Lung (tissue), 12 donors: ENCODE results near the gene SLC9C1. TPM values are rescaled to one million over a fixed set of nuclear protein-coding genes. Genes with fewer than 3 reads are reported as not detected.

Experiments used
- ATAC-seq: fragments of 200-7000 bp; cut with Tn5 transposase; one replicate; pipeline ENCODE4 v1.9.1; 2020; ENCODE audit warnings: moderate number of reproducible peaks; ENCODE audit not compliant: insufficient read depth, low FRiP score
- DNase-seq, 3 donors: peaks; one replicate each; pipeline ENCODE4 v3.0.0-alpha.2; 2013 to 2017
- H3K27ac ChIP-seq, 2 donors: one replicate each; pipeline ENCODE4 v1.5.1; 2013; ENCODE audit warnings: mild to moderate bottlenecking in 2 of 2, moderate library complexity in 2 of 2, control low read depth in 1 of 2, inconsistent platforms in 1 of 2, low read depth in 1 of 2, low read length in 1 of 2
- H3K27me3 ChIP-seq, 3 donors: one replicate each; pipeline ENCODE4 v1.5.1; 2013; ENCODE audit warnings: low read length in 2 of 3; ENCODE audit not compliant: control insufficient read depth in 3 of 3, insufficient read depth in 3 of 3
- H3K36me3 ChIP-seq, 4 donors: one replicate each; pipeline ENCODE4 v1.5.1; 2013; ENCODE audit warnings: low read length in 4 of 4, mild to moderate bottlenecking in 1 of 4, moderate library complexity in 1 of 4; ENCODE audit not compliant: control insufficient read depth in 4 of 4, insufficient read depth in 4 of 4
- H3K4me1 ChIP-seq, 5 donors: one replicate each; pipeline ENCODE4 v1.5.1; 2013; ENCODE audit warnings: low read length in 5 of 5, mild to moderate bottlenecking in 2 of 5, moderate library complexity in 1 of 5; ENCODE audit not compliant: control insufficient read depth in 5 of 5, insufficient read depth in 5 of 5
- H3K4me3 ChIP-seq: one replicate; pipeline ENCODE4 v1.5.1; 2013; ENCODE audit warnings: mild to moderate bottlenecking, control low read depth, moderate library complexity
- H3K9ac ChIP-seq, 2 donors: one replicate each; pipeline ENCODE4 v1.5.1; 2013; ENCODE audit warnings: low read length in 2 of 2, control low read depth in 1 of 2; ENCODE audit not compliant: insufficient read depth in 1 of 2
- H3K9me3 ChIP-seq, 4 donors: one replicate each; pipeline ENCODE4 v1.5.1; 2013; ENCODE audit warnings: low read length in 3 of 4, mild to moderate bottlenecking in 1 of 4, moderate library complexity in 1 of 4; ENCODE audit not compliant: control insufficient read depth in 4 of 4, insufficient read depth in 3 of 4
- WGBS, 2 donors: extraction: QIAGEN DNeasy Blood & Tissue Kit; methylation state at CpG; one replicate each; pipeline ENCODE4 v1.1.7; 2013; 5-methylcytosine and 5-hydroxymethylcytosine counted together
- polyA plus RNA-seq, 2 donors: library from polyadenylated mRNA; stranded (reverse); fragments of 200-250 nt; gene quantifications; one replicate each; pipeline ENCODE4 v1.2.1, GENCODE V29; 2013
- total RNA-seq, 2 donors: library from RNA; depleted of rRNA in 1 of 2; stranded (reverse); fragments of >200 nt in 1 of 2; gene quantifications; one replicate each; pipeline ENCODE4 v1.2.1, GENCODE V29; 2014 to 2021
- TF ChIP-seq, protein P1 (sequence below): IDR thresholded peaks from 2 replicates; pipeline ENCODE4 v1.5.1; 2012; ENCODE audit warnings: mild to moderate bottlenecking; ENCODE audit errors: control extremely low read depth, extremely low read depth
- donor health status: control.
- donor health status: control.
- donor health status: Bipolar disorder and iron deficiency.
- donor health status: healthy.
- donor health status: DM: yes; HTN: yes; CAD: no.

SLC9C1 gene
- total and polyA plus RNA-seq, 4 donors: 0.12 to 0.28 TPM; not detected in 2

DNA sequence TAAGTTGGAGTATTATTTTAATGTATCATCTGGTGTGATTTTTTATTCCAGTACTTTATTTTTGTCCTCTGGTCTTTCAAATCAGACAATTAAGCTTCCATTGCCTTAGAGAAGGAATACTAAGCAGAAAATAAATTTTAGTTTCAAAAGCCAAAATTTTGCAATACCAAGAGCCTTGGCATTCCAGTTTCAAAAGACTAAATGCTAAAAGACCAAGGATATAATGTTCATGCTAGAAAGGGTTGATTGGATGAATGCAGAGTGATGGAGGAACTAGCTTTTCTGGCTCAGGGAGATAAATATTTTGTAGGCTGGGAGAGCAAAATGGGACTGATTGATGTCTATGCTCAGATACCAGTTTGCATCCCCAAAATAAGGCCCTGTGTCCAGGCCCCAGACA lies 45.1 kb upstream of the SLC9C1 start:
- no peak for ATAC-seq
- DNase-seq: no peak
- no peak overlapping the region for H3K4me3 ChIP-seq
- no peaks in the 10 kb centered on the region for H3K27me3 ChIP-seq
- peaks cover 0 to 2% (median under 1%) of the 10 kb centered on the region in 4 donors for H3K9me3 ChIP-seq
- peaks cover 0 to 13% (median 0%) of the 10 kb centered on the region in 5 donors for H3K4me1 ChIP-seq
- H3K9ac ChIP-seq: no peak overlapping the region
- TF ChIP-seq, protein P1, sequence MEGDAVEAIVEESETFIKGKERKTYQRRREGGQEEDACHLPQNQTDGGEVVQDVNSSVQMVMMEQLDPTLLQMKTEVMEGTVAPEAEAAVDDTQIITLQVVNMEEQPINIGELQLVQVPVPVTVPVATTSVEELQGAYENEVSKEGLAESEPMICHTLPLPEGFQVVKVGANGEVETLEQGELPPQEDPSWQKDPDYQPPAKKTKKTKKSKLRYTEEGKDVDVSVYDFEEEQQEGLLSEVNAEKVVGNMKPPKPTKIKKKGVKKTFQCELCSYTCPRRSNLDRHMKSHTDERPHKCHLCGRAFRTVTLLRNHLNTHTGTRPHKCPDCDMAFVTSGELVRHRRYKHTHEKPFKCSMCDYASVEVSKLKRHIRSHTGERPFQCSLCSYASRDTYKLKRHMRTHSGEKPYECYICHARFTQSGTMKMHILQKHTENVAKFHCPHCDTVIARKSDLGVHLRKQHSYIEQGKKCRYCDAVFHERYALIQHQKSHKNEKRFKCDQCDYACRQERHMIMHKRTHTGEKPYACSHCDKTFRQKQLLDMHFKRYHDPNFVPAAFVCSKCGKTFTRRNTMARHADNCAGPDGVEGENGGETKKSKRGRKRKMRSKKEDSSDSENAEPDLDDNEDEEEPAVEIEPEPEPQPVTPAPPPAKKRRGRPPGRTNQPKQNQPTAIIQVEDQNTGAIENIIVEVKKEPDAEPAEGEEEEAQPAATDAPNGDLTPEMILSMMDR: no peak
- peaks cover 0 to 12% (median 4%) of the 10 kb centered on the region in 4 donors for H3K36me3 ChIP-seq
- no peak overlapping the region for H3K27ac ChIP-seq

DNA sequence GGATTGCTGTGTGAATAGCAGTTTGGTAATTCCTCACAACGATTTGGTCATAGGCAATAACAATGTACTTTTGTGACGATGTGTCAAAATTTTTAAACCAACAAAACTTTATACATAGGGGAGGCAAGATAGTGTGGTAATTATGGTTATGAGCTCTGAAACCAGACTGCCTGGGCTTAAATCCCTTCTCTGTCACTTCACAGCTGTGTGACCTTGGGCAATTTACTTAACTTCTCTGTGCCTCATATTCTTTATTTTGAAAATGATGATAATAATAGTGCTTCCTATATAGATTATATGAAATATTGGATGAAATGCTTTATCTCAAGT lies 44.7 kb upstream of the SLC9C1 start:
- no peak overlapping the region for H3K4me3 ChIP-seq
- no peak overlapping the region for H3K27ac ChIP-seq
- H3K9me3 ChIP-seq: peaks cover 0 to 2% (median under 1%) of the 10 kb centered on the region in 4 donors
- no peak for DNase-seq
- H3K4me1 ChIP-seq: peaks cover 0 to 13% (median 0%) of the 10 kb centered on the region in 5 donors
- H3K27me3 ChIP-seq: no peaks in the 10 kb centered on the region
- no peak overlapping the region for H3K9ac ChIP-seq
- TF ChIP-seq, protein P1: no peak
- 75 to 87% methylated on average over 2 of the region's 2 CpGs for WGBS, 2 donors
- peaks cover 0 to 8% (median 4%) of the 10 kb centered on the region in 4 donors for H3K36me3 ChIP-seq
- no peak for ATAC-seq

DNA sequence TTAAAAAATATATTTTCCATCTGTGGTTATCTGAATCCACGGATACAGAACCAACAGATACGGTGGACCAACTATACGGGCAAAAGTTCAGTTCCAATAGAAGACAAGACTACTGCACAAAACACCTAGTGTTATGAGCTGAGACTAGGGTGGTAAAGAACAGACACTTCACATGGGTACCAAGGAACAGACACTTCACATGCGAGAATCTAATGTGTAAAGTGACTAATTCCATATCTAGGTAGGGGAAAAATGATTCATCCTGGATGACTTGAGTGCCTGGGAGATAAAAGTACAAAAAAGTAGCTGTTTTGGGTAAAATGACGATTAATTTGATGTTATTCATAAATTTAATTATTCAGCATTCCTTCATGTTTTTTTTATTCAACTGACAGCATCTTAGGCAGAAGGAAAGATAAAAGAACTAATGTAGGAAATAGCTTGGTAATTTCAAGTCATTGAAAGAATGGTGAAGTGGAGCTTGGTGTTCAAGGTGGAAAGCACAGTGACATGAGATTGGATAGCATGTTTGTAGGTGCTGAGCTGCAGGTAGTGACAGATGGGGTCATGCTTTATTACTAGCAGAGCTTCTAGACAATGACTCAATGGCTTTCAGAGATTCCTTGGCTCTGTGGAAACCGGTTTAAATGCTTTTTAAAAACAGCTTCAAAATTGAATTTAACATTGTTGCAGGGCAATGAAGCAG lies 44.2 kb upstream of the SLC9C1 start:
- DNase-seq (no peak), ATAC-seq (no peak)
- H3K36me3 ChIP-seq: peaks cover 0 to 7% (median 3%) of the 10 kb centered on the region in 4 donors
- peaks cover 0 to under 1% (median under 1%) of the 10 kb centered on the region in 4 donors for H3K9me3 ChIP-seq
- peaks cover 0 to 13% (median 0%) of the 10 kb centered on the region in 5 donors for H3K4me1 ChIP-seq
- no peak overlapping the region for H3K4me3 ChIP-seq
- WGBS, 2 donors: 86 to 87% methylated on average over 6 of the region's 6 CpGs
- TF ChIP-seq, protein P1: no peak
- H3K27ac ChIP-seq: no peak overlapping the region
- H3K27me3 ChIP-seq: no peaks in the 10 kb centered on the region
- no peak overlapping the region for H3K9ac ChIP-seq

DNA sequence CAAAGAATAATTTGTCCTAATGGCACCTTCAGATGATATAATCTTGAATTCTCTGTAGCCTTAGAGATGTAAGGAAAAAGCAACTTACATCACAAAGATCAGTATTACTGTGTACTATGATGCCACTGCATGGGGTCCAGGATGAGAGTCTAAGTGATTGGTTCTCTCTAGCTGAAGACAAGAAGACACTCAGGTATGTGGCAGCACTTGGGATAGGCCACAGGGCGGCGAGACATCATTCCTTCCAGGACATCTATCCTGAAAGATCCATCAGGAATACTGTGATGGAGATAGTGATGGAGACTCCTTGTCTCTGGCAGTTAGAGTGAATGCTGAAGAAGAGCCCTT lies 41.4 kb upstream of the SLC9C1 start:
- DNase-seq (no peak), ATAC-seq (no peak)
- TF ChIP-seq, protein P1: no peak
- 94 to 98% methylated on average over 2 of the region's 2 CpGs for WGBS, 2 donors
- Histone ChIP-seq H3K36me3 (peaks cover 0 to 5% (median 2%) of the 10 kb centered on the region in 4 donors), H3K4me3 (no peak overlapping the region), H3K4me1 (peaks cover 0 to 13% (median 0%) of the 10 kb centered on the region in 5 donors), H3K9me3 (no peaks in the 10 kb centered on the region), H3K27me3 (no peaks in the 10 kb centered on the region), H3K9ac (peak overlapping the region in 1 of 2 donors; percentile 99), H3K27ac (no peak overlapping the region)
